ENCODE measurements around the gene STAT6.

Gene STAT6

GRCh38 chr12:57098546-57098945 is 12.6 kb downstream of the STAT6 start:
- Histone ChIP-seq H3F3A (ENCODE audit: control insufficient read depth, insufficient read depth) (peaks cover 13% of the 10 kb centered on the region), H3K27ac (ENCODE audit: low read depth, low read length) (no peak overlapping the region), H3K4me1 (ENCODE audit: control insufficient read depth, low read length) (peaks cover 14% of the 10 kb centered on the region), H3K27me3 (ENCODE audit: control insufficient read depth, low read length) (no peaks in the 10 kb centered on the region), H4K20me1 (ENCODE audit: control insufficient read depth, insufficient read depth, low read depth, low read length) (no peaks in the 10 kb centered on the region), H3K9me3 (ENCODE audit: control insufficient read depth, insufficient read depth, low read length) (no peaks in the 10 kb centered on the region), H3K79me2 (ENCODE audit: control insufficient read depth, low read length) (no peaks in the 10 kb centered on the region), H3K9me2 (replicated peaks; ENCODE audit: control insufficient read depth, low read length) (no peaks in the 10 kb centered on the region), H3K36me3 (ENCODE audit: control insufficient read depth, low read length) (peaks cover 71% of the 10 kb centered on the region), H3K4me2 (ENCODE audit: low read length) (no peak overlapping the region), H3K4me3 (ENCODE audit: low read length) (no peak overlapping the region)
- TF ChIP-seq CTCF (IDR thresholded peaks at IDR 0.05; ENCODE audit: low read depth, low read length, poor library complexity, severe bottlenecking) (no peak), EZH2phosphoT487 (IDR thresholded peaks at IDR 0.05; ENCODE audit: borderline replicate concordance, low read length) (no peak)

GRCh38 chr12:57097554-57097835 is 13.7 kb downstream of the STAT6 start:
- Histone ChIP-seq H3K27ac (ENCODE audit: low read depth, low read length) (no peak overlapping the region), H3K4me2 (ENCODE audit: low read length) (no peak overlapping the region), H3K79me2 (ENCODE audit: control insufficient read depth, low read length) (no peaks in the 10 kb centered on the region), H3K27me3 (ENCODE audit: control insufficient read depth, low read length) (no peaks in the 10 kb centered on the region), H4K20me1 (ENCODE audit: control insufficient read depth, insufficient read depth, low read depth, low read length) (no peaks in the 10 kb centered on the region), H3K4me3 (ENCODE audit: low read length) (no peak overlapping the region), H3F3A (ENCODE audit: control insufficient read depth, insufficient read depth) (peaks cover 15% of the 10 kb centered on the region), H3K9me3 (ENCODE audit: control insufficient read depth, insufficient read depth, low read length) (no peaks in the 10 kb centered on the region), H3K36me3 (ENCODE audit: control insufficient read depth, low read length) (peaks cover 68% of the 10 kb centered on the region), H3K9me2 (replicated peaks; ENCODE audit: control insufficient read depth, low read length) (no peaks in the 10 kb centered on the region), H3K4me1 (ENCODE audit: control insufficient read depth, low read length) (peaks cover 17% of the 10 kb centered on the region)
- TF ChIP-seq EZH2phosphoT487 (IDR thresholded peaks at IDR 0.05; ENCODE audit: borderline replicate concordance, low read length) (no peak), CTCF (IDR thresholded peaks at IDR 0.05; ENCODE audit: low read depth, low read length, poor library complexity, severe bottlenecking) (no peak)

GRCh38 chr12:57096748-57097553 is 14.2 kb downstream of the STAT6 start:
- Histone ChIP-seq H3K27me3 (ENCODE audit: control insufficient read depth, low read length) (no peaks in the 10 kb centered on the region), H3K4me2 (ENCODE audit: low read length) (no peak overlapping the region), H3K36me3 (ENCODE audit: control insufficient read depth, low read length) (peaks cover 68% of the 10 kb centered on the region), H3K9me3 (ENCODE audit: control insufficient read depth, insufficient read depth, low read length) (no peaks in the 10 kb centered on the region), H3K4me3 (ENCODE audit: low read length) (no peak overlapping the region), H4K20me1 (ENCODE audit: control insufficient read depth, insufficient read depth, low read depth, low read length) (no peaks in the 10 kb centered on the region), H3K9me2 (replicated peaks; ENCODE audit: control insufficient read depth, low read length) (no peaks in the 10 kb centered on the region), H3K4me1 (ENCODE audit: control insufficient read depth, low read length) (peaks cover 17% of the 10 kb centered on the region), H3F3A (ENCODE audit: control insufficient read depth, insufficient read depth) (peaks cover 16% of the 10 kb centered on the region), H3K27ac (ENCODE audit: low read depth, low read length) (no peak overlapping the region), H3K79me2 (ENCODE audit: control insufficient read depth, low read length) (no peaks in the 10 kb centered on the region)
- TF ChIP-seq EZH2phosphoT487 (IDR thresholded peaks at IDR 0.05; ENCODE audit: borderline replicate concordance, low read length) (no peak), CTCF (IDR thresholded peaks at IDR 0.05; ENCODE audit: low read depth, low read length, poor library complexity, severe bottlenecking) (no peak)

Measured in DOHH2 (cell line).